Left lung (tissue), 10 donors: ENCODE data around the gene CDC45. TPM values are rescaled to one million over a fixed set of nuclear protein-coding genes. Genes with fewer than 3 reads are reported as not detected.

Experiments
- ATAC-seq: fragments of 200-7000 bp; cut with Tn5 transposase; one replicate; pipeline ENCODE4 v1.9.1; 2020; ENCODE audit warnings: moderate library complexity
- DNase-seq, 4 donors: peaks; one replicate each; pipeline ENCODE4 v3.0.0-alpha.2; 2013 to 2020
- H3K27ac ChIP-seq, 2 donors: fragments of 200-600 bp; sonication (generic) in 1 of 2; one replicate each; pipeline versions ENCODE4 v1.5.0 to v1.8.0; 2020 to 2021
- H3K27me3 ChIP-seq, 2 donors: fragments of 200-600 bp; sonication (generic) in 1 of 2; one replicate each; pipeline versions ENCODE4 v1.5.0 to v1.8.0; 2020 to 2021
- H3K36me3 ChIP-seq, 2 donors: fragments of 200-600 bp; sonication (generic) in 1 of 2; one replicate each; pipeline versions ENCODE4 v1.5.0 to v1.8.0; 2020 to 2021
- H3K4me1 ChIP-seq, 2 donors: fragments of 200-600 bp; one replicate each; pipeline ENCODE4 v1.8.0; 2021
- H3K4me3 ChIP-seq, 2 donors: fragments of 200-600 bp; sonication (generic) in 1 of 2; one replicate each; pipeline versions ENCODE4 v1.5.0 to v1.8.0; 2020 to 2021; ENCODE audit warnings: mild to moderate bottlenecking in 1 of 2
- H3K9me3 ChIP-seq, 2 donors: fragments of 200-600 bp; sonication (generic) in 1 of 2; one replicate each; pipeline versions ENCODE4 v1.5.0 to v1.8.0; 2020 to 2021
- intact Hi-C, 2 donors: fragments of 100-400 bp; cut with DNase I; formaldehyde crosslinking; loops; one replicate each; pipeline versions ENCODE4 v1.11.2 to v1.14.2; 2022
- polyA plus RNA-seq, 6 donors: library from polyadenylated mRNA; unstranded; fragments of 120-200 nt; gene quantifications; one replicate each; pipeline ENCODE4 v1.2.1, GENCODE V29; 2013; ENCODE audit not compliant: insufficient read length in 6 of 6
- total RNA-seq, 2 donors: library from RNA; stranded (reverse); fragmentation: NEBNext Ultra II Directional; extraction: Animal tissue kit (Norgen Biotek cat#: 25700); gene quantifications; one replicate each; pipeline ENCODE4 v1.2.1, GENCODE V29; 2021
- TF ChIP-seq, protein P1 (sequence below), 2 donors: fragments of 200-600 bp; sonication (generic) in 1 of 2; IDR thresholded peaks; one replicate each; pipeline versions ENCODE4 v1.5.0 to v1.8.0; 2021; ENCODE audit warnings: antibody characterized with exemption in 2 of 2
- donor health status: DM: no; HTN: yes; CAD: no.
- donor health status: DM: no; HTN: no; CAD: no.

CDC45 gene
- total and polyA plus RNA-seq, 8 donors: 6.5 to 23.2 (median 16.2) TPM

DNA sequence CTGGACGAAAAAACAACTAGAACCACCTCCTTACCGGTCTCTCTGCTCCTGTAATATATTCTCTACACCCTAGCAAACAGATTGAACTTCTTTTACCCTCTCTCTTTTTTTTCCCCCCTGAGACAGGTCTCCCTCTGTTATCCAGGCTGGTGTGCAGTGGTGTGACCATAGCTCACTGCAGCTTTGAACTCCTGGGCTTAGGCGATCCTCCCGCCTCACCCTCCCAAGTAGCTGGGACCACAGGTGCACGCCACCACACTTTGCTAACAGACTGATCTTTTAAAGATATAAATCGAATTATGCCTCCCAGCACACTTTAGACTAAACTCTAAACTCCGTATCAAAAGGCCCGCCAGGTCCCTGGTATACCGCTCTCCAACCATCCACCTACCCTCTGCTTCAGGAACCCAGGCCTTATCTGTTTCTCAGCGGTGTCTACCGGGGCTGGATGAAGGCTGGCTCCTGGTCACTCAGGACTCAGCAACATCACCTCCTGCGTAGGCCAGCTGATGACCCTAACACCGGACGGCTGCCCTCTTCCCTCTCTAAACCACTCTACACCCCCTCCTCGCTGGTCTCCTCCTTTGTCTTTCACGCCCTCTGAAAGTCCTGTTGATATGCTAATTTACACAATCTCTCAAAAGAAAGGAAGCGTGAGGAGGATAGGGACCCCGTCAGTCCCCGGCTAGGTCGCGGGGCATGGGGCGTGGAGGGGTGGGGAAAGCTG, 33.0 kb upstream of the CDC45 start:
- H3K27ac ChIP-seq: peak overlapping the region; percentile 83 to 92
- peaks cover 0 to 46% of the 10 kb centered on the region in 2 donors for H3K36me3 ChIP-seq
- no peaks in the 10 kb centered on the region for H3K27me3 ChIP-seq
- ATAC-seq (peak; percentile 22), DNase-seq (no peak)
- no peaks in the 10 kb centered on the region for H3K9me3 ChIP-seq
- peak overlapping the region; percentile 71 to 76 for H3K4me3 ChIP-seq
- intact Hi-C loops: no loop called here
- TF ChIP-seq, protein P1, sequence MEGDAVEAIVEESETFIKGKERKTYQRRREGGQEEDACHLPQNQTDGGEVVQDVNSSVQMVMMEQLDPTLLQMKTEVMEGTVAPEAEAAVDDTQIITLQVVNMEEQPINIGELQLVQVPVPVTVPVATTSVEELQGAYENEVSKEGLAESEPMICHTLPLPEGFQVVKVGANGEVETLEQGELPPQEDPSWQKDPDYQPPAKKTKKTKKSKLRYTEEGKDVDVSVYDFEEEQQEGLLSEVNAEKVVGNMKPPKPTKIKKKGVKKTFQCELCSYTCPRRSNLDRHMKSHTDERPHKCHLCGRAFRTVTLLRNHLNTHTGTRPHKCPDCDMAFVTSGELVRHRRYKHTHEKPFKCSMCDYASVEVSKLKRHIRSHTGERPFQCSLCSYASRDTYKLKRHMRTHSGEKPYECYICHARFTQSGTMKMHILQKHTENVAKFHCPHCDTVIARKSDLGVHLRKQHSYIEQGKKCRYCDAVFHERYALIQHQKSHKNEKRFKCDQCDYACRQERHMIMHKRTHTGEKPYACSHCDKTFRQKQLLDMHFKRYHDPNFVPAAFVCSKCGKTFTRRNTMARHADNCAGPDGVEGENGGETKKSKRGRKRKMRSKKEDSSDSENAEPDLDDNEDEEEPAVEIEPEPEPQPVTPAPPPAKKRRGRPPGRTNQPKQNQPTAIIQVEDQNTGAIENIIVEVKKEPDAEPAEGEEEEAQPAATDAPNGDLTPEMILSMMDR (IDR thresholded peaks at IDR 0.05): no peak
- peaks cover 7 to 35% of the 10 kb centered on the region in 2 donors for H3K4me1 ChIP-seq

DNA sequence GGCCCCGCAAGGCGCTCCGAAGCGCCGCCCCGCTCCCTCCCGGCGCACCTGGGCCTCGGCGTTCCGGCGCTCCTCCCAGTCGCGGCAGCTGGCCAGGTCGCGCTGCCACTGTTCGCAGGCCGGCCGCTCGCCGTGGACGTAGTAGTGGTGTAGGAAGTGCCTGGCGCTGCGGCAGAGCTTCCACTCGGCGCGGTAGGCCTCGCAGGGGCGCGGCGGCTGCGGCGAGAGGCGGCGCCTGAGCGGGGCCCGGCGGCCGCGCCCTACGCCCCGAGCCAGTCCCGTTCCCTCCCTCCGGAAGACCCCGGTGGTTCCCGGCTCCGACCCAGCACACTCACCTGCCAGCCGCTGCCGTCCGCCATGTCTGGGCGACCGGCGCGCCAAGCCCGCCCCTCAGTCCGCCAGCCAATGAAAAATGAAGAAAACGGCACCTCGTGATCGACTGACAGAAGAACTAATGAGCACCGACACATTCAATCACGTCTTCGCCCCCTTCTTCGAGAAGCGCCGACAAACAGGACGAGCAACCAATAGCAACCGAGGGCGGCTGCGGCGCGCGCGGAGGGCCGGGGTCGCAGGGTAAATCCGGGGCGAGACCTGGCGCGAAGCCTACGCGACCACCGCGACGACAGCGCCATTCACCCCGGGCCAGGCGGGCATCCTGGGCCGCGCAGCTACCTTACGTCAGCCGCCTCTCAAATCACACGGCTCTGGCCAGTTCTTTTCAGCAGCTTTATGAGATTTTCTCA, 32.2 kb upstream of the CDC45 start, which contains the start of gene C22orf39:
Gene C22orf39 (minus strand): TSS at position 382 of the 746 bp plus-strand sequence. CDS start 23 bp downstream, at position 359.
- H3K27me3 ChIP-seq: no peaks in the 10 kb centered on the region
- peaks cover 0 to 46% of the 10 kb centered on the region in 2 donors for H3K36me3 ChIP-seq
- no peaks in the 10 kb centered on the region for H3K9me3 ChIP-seq
- H3K4me3 ChIP-seq: peak within 1 kb of the TSS; percentile 71 to 76
- H3K4me1 ChIP-seq: peaks cover 7 to 35% of the 10 kb centered on the region in 2 donors
- H3K27ac ChIP-seq: peak within 1 kb of the TSS; percentile 83 to 92
- intact Hi-C loops: no loop called here
- TF ChIP-seq, protein P1 (IDR thresholded peaks at IDR 0.05): no peak
- ATAC-seq (peak; percentile 96), DNase-seq (peak; percentile 86 to 95 (median 92))

DNA sequence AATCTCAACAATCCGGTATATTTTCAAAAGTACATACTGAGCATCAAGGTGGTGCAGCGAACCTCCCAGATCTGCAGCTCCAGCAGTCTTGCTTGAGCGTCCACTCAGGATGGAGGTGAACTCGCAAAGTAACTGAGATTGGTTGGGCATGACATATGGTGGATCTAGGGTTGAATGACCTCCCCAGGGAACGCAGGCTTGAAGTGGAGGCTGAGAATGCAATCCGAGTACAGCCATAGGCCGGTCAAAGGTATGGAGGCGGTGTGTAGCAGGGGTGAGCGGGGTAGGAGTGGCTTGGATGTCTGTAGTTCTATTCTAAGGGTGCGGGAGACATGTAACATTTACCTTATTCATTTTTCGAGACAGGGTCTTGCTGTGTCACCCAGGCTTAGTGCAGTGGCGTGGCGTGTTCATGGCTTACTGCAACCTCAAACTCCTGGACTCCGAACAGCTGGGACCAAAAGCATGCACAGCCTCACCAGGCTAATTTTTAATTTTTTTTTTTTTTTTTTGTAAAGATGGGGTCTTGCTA, 31.6 kb upstream of the CDC45 start:
- peaks cover 7 to 35% of the 10 kb centered on the region in 2 donors for H3K4me1 ChIP-seq
- no peaks in the 10 kb centered on the region for H3K27me3 ChIP-seq
- peak; percentile 66 for ATAC-seq
- peaks cover 0 to 47% of the 10 kb centered on the region in 2 donors for H3K36me3 ChIP-seq
- DNase-seq: peak in 1 of 4 donors; percentile 54
- TF ChIP-seq, protein P1 (IDR thresholded peaks at IDR 0.05): no peak
- no peaks in the 10 kb centered on the region for H3K9me3 ChIP-seq
- peak overlapping the region; percentile 83 to 92 for H3K27ac ChIP-seq
- intact Hi-C loops: no loop called here
- H3K4me3 ChIP-seq: peak overlapping the region; percentile 71 to 76

DNA sequence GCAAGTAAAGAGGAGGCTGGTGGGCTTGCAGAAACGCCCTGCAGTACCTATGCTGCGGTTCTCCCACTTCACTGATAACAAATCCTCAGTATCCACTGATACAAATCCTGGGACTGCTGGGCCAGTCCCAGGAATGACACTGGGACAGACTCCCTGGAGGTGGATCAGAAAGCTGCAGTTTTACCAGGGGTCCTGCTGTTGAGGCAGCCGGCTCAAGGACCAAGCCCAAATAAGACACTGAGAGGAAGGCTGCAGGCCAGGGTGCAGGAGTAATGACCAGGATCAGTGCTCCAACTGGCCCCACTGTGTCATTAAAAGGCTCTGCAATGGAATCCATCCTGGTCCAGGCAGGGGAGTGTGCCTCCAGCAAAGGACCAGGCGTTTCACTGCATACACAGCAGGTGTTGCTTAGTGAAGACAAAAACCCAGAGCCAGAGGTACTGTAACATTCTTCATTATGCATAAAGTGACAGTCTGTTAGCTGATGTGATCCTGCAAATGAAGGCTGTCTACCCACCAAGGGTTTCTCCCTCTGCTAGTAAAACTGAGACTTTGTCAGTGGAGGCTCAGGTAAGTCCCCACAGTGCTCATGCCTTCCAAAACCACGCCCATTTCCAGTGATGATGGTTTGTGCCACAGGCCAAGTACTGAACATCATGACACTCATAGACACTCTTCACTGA, 30.8 kb upstream of the CDC45 start:
- Histone ChIP-seq H3K27me3 (no peaks in the 10 kb centered on the region), H3K27ac (no peak overlapping the region), H3K4me1 (peaks cover 7 to 35% of the 10 kb centered on the region in 2 donors), H3K36me3 (peaks cover 0 to 47% of the 10 kb centered on the region in 2 donors), H3K4me3 (peak overlapping the region in 1 of 2 donors; percentile 71), H3K9me3 (no peaks in the 10 kb centered on the region)
- TF ChIP-seq, protein P1 (IDR thresholded peaks at IDR 0.05): no peak
- no peak for ATAC-seq
- DNase-seq: no peak
- intact Hi-C loops: no loop called here
